ENCODE data around the gene TUBAL3. TPM values are rescaled to one million over a fixed set of nuclear protein-coding genes. Genes with fewer than 3 reads are reported as not detected.

TUBAL3 gene
- total RNA-seq, 1 experiment from 2014 or later, result 0.52 TPM

- intact Hi-C loops (cut with micrococcal nuclease; ENCODE audit: unreplicated experiment), result loop anchor here (1.0 kb wide), 1 partner anchor 180 kb away; no protein-coding TSS in a partner anchor
- no peak overlapping the region for H3K4me2 ChIP-seq
- peaks cover 24% of the 10 kb centered on the region for H3K4me1 ChIP-seq (replicated peaks; ENCODE audit: insufficient read depth)
- no peaks in the 10 kb centered on the region for H3K9me2 ChIP-seq (ENCODE audit: insufficient read depth)
- no peaks in the 10 kb centered on the region for H3K9me3 ChIP-seq (ENCODE audit: insufficient read depth, low read depth)
- H4K20me1 ChIP-seq (ENCODE audit: insufficient read depth), result peaks cover 11% of the 10 kb centered on the region; the same call in 1 of the 2 replicates
- H3K36me3 ChIP-seq (ENCODE audit: low read depth), result peaks cover 6% of the 10 kb centered on the region; the same call in 1 of the 2 replicates
- no peak overlapping the region for H3K27ac ChIP-seq
- no peak overlapping the region for H3K4me3 ChIP-seq
- TF ChIP-seq CTCF (conservative IDR thresholded peaks at IDR 0.05) (no peak), EZH2 (IDR thresholded peaks at IDR 0.05; ENCODE audit: low read depth) (no peak)
- H3K27me3 ChIP-seq (ENCODE audit: insufficient read depth, low read depth), result no peaks in the 10 kb centered on the region
- POLR2A ChIA-PET (ENCODE audit: unreplicated experiment), result no interaction called here
- H2AFZ ChIP-seq, result no peak overlapping the region
- CTCF ChIA-PET, result interaction anchor here (0.6 kb wide), 1 partner anchor 62 kb away, joined by 3 read pairs; no protein-coding TSS in a partner anchor
- peaks cover 55% of the 10 kb centered on the region for H3K79me2 ChIP-seq (ENCODE audit: low read depth)
- H3F3A ChIP-seq (ENCODE audit: insufficient read depth, low read depth), result peaks cover 43% of the 10 kb centered on the region
- DNase-seq, result no peak
- BruUV-seq (replicated peaks), result no TSS peak
These were observed 38.4 kb upstream of the TUBAL3 start for GRCh38 chr10:5442990-5443370.

DNA sequence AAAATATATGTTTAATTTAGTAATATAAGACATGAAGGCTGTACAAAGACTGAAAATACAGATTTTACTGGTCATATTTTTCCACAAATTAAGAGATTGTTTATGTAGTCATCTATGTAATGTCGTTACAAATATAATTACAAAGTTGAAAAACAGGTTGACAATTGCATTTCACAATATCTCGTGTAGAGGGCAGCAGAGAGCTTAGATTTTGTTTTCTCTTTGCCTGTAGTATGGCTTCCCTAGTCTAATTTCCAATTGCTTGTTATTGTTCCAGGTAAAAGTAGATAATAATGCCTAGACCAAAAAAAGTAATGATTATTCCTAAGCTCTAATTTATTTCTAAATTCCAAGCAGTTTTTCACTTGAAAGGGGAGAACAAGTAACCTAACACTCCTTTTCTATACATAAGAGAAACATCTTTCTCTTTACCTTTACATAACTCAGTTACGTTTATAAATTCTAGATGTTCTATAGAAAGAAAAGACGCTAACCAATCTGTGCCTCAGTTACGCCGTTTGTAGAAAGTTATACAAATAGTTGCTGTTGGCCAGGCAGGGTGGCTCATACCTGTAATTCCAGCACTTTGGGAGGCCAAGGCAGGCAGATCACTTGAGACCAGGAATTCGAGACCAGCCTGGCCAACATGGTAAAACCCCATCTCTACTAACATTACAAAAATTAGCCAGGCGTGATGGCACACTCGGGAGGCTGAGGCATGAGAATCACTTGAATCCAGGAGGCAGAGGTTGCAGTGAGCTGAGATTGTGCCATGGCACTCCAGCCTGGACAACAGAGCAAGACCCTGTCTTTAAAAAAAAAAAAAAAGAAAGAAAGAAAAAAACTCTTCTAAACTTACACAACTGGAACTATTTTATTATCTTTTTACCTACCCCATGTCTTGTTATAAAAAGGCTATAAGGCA is 37.7 kb upstream of the TUBAL3 start:
- Histone ChIP-seq H3K79me2 (ENCODE audit: low read depth) (peaks cover 49% of the 10 kb centered on the region), H3F3A (ENCODE audit: insufficient read depth, low read depth) (peaks cover 39% of the 10 kb centered on the region), H3K9me2 (ENCODE audit: insufficient read depth) (no peaks in the 10 kb centered on the region), H3K9me3 (ENCODE audit: insufficient read depth, low read depth) (no peaks in the 10 kb centered on the region), H3K27ac (0 out of 2 replicates have a peak overlapping the region, but pooled peaks have one; percentile 2), H3K27me3 (ENCODE audit: insufficient read depth, low read depth) (no peaks in the 10 kb centered on the region), H3K36me3 (ENCODE audit: low read depth) (peaks cover 6% of the 10 kb centered on the region; the same call in 1 of the 2 replicates), H3K4me1 (replicated peaks; ENCODE audit: insufficient read depth) (peaks cover 24% of the 10 kb centered on the region), H3K4me3 (no peak overlapping the region), H4K20me1 (ENCODE audit: insufficient read depth) (peaks cover 5% of the 10 kb centered on the region; the same call in 1 of the 2 replicates), H2AFZ (no peak overlapping the region), H3K4me2 (no peak overlapping the region)
- no TSS peak for BruUV-seq (replicated peaks)
- POLR2A ChIA-PET (ENCODE audit: unreplicated experiment), result interaction anchor here (0.6 kb wide), 1 partner anchor 151 kb away, joined by 3 read pairs; no protein-coding TSS in a partner anchor
- intact Hi-C loops (cut with micrococcal nuclease; ENCODE audit: unreplicated experiment), result loop anchor here (1.0 kb wide), 1 partner anchor 181 kb away; no protein-coding TSS in a partner anchor
- peak; percentile 39 to 44 for DNase-seq
- CTCF ChIA-PET, result interaction anchor here (0.6 to 1.1 kb wide), 2 partner anchors 62 to 180 kb away, joined by 3 to 8 read pairs; no protein-coding TSS in a partner anchor
- TF ChIP-seq EZH2 (IDR thresholded peaks at IDR 0.05; ENCODE audit: low read depth), result no peak
- peak; percentile 73 for TF ChIP-seq CTCF (conservative IDR thresholded peaks at IDR 0.05)

- Histone ChIP-seq H3K4me2 (no peak overlapping the region), H2AFZ (no peak overlapping the region), H3K79me2 (ENCODE audit: low read depth) (peaks cover 41% of the 10 kb centered on the region), H3K36me3 (ENCODE audit: low read depth) (no peaks in the 10 kb centered on the region; the same call in 1 of the 2 replicates), H3F3A (ENCODE audit: insufficient read depth, low read depth) (peaks cover 30% of the 10 kb centered on the region), H3K27me3 (ENCODE audit: insufficient read depth, low read depth) (no peaks in the 10 kb centered on the region), H3K4me1 (replicated peaks; ENCODE audit: insufficient read depth) (peaks cover 23% of the 10 kb centered on the region), H3K9me3 (ENCODE audit: insufficient read depth, low read depth) (no peaks in the 10 kb centered on the region), H4K20me1 (ENCODE audit: insufficient read depth) (no peaks in the 10 kb centered on the region), H3K4me3 (no peak overlapping the region), H3K9me2 (ENCODE audit: insufficient read depth) (no peaks in the 10 kb centered on the region), H3K27ac (0 out of 2 replicates have a peak overlapping the region, but pooled peaks have one; percentile 26)
- no TSS peak for BruUV-seq (replicated peaks)
- CTCF ChIA-PET, result no interaction called here
- POLR2A ChIA-PET (ENCODE audit: unreplicated experiment), result no interaction called here
- no peak for TF ChIP-seq EZH2 (IDR thresholded peaks at IDR 0.05; ENCODE audit: low read depth)
- TF ChIP-seq CTCF (conservative IDR thresholded peaks at IDR 0.05), result no peak
- intact Hi-C loops (cut with micrococcal nuclease; ENCODE audit: unreplicated experiment), result no loop called here
- no peak for DNase-seq
These were observed 36.5 kb upstream of the TUBAL3 start for GRCh38 chr10:5441106-5441505.
